Smooth muscle cell (in vitro differentiated cells): ENCODE measurements around the gene SLCO3A1. TPM values are rescaled to one million over a fixed set of nuclear protein-coding genes. Genes with fewer than 3 reads are reported as not detected.
A peak's percentile ranks its signal among the peaks of the same experiment; 100 is the strongest.
"Not testable (repeated sequence)": the region's sequence is repeated elsewhere in the genome, so short reads cannot be mapped to it uniquely, and the experiment has no call there.

ENCODE experiments used
- DNase-seq: peaks from one replicate; lab custom pipeline; 2025; ENCODE audit not compliant: unreplicated experiment; lab: John Stamatoyannopoulos, UW
- H2AFZ ChIP-seq: fragments of 200-600 bp; sonication (generic); 2 replicates; pipeline ENCODE4 v1.6.0; 2016; ENCODE audit warnings: antibody characterized with exemption, low read depth, mild to moderate bottlenecking
- H3F3A ChIP-seq: fragments of 200-600 bp; sonication (generic); 2 replicates; pipeline ENCODE4 v1.6.0; 2017; ENCODE audit warnings: antibody characterized with exemption, low read depth
- H3K27ac ChIP-seq: fragments of 200-600 bp; sonication (generic); 2 replicates; pipeline ENCODE4 v1.5.1; 2016; ENCODE audit warnings: low read depth, mild to moderate bottlenecking
- H3K27me3 ChIP-seq: fragments of 200-600 bp; sonication (generic); 2 replicates; pipeline ENCODE4 v1.6.1; 2016; ENCODE audit warnings: low read depth, mild to moderate bottlenecking
- H3K36me3 ChIP-seq: fragments of 200-600 bp; sonication (generic); 2 replicates; pipeline ENCODE4 v1.5.1; 2016; ENCODE audit warnings: low read depth
- H3K4me1 ChIP-seq: fragments of 200-600 bp; sonication (generic); 2 replicates; pipeline ENCODE4 v1.5.1; 2016; ENCODE audit warnings: low read depth
- H3K4me2 ChIP-seq: fragments of 200-600 bp; sonication (generic); 2 replicates; pipeline ENCODE4 v1.6.0; 2016; ENCODE audit warnings: mild to moderate bottlenecking
- H3K4me3 ChIP-seq: fragments of 200-600 bp; sonication (generic); 2 replicates; pipeline ENCODE4 v1.5.1; 2016; ENCODE audit warnings: mild to moderate bottlenecking
- H3K79me2 ChIP-seq: fragments of 200-600 bp; sonication (generic); 2 replicates; pipeline ENCODE4 v1.6.0; 2016; ENCODE audit warnings: low read depth, mild to moderate bottlenecking
- H3K9ac ChIP-seq: fragments of 200-600 bp; sonication (generic); 2 replicates; pipeline ENCODE4 v1.6.0; 2016; ENCODE audit warnings: low read depth
- H3K9me3 ChIP-seq: fragments of 200-600 bp; sonication (generic); replicated peaks from 2 replicates; pipeline ENCODE4 v1.5.1; 2016; ENCODE audit warnings: low read depth
- H4K20me1 ChIP-seq: fragments of 200-600 bp; sonication (generic); 2 replicates; pipeline ENCODE4 v1.6.0; 2016; ENCODE audit warnings: low read depth
- CTCF ChIP-seq: fragments of 200-600 bp; sonication (generic); IDR thresholded peaks from 2 replicates; pipeline ENCODE4 v1.5.1; 2017; ENCODE audit warnings: borderline replicate concordance, mild to moderate bottlenecking, antibody characterized with exemption; ENCODE audit not compliant: insufficient read depth, poor library complexity, severe bottlenecking
- WGBS: methylation state at CpG from one replicate; pipeline ENCODE4 v1.1.7; 2016; ENCODE audit warnings: low lambda C conversion rate; 5-methylcytosine and 5-hydroxymethylcytosine counted together
- polyA plus RNA-seq: library from polyadenylated mRNA; unstranded; fragments of >200 nt; fragmentation: Nextera tagmentation; extraction: Ambion mirVana; gene quantifications from 2 replicates; pipeline ENCODE4 v1.2.1, GENCODE V29; 2016
- total RNA-seq: library from RNA; depleted of rRNA; stranded (reverse); fragments of >200 nt; gene quantifications from 2 replicates; pipeline ENCODE4 v1.2.3, GENCODE V29; 2014

Gene SLCO3A1
- total and polyA plus RNA-seq, 2 experiments from 2014 or later = 1.3 to 12.6 TPM

- no peaks in the 10 kb centered on the region for H3K27me3 ChIP-seq
- TF ChIP-seq CTCF = no peak
- whole genome bisulfite sequencing = 90% methylated on average over 5 of the region's 5 CpGs
- no peak overlapping the region for H3K4me3 ChIP-seq
- H3K4me2 ChIP-seq = no peak overlapping the region
- H3K9ac ChIP-seq = no peak overlapping the region
- no peak for DNase-seq
- no peaks in the 10 kb centered on the region for H3F3A ChIP-seq
- no peaks in the 10 kb centered on the region for H3K36me3 ChIP-seq
- H3K9me3 ChIP-seq = no peaks in the 10 kb centered on the region
- no peaks in the 10 kb centered on the region for H3K4me1 ChIP-seq
- no peaks in the 10 kb centered on the region for H4K20me1 ChIP-seq
- no peak overlapping the region for H2AFZ ChIP-seq
- no peaks in the 10 kb centered on the region for H3K79me2 ChIP-seq
- H3K27ac ChIP-seq = no peak overlapping the region
Observed at GRCh38 chr15:92062505-92062904, 209.0 kb downstream of the SLCO3A1 start.

- H3K9me3 ChIP-seq = no peaks in the 10 kb centered on the region
- H3F3A ChIP-seq = no peaks in the 10 kb centered on the region
- H3K79me2 ChIP-seq = no peaks in the 10 kb centered on the region
- no peak for DNase-seq
- H3K4me1 ChIP-seq = peaks cover 3% of the 10 kb centered on the region
- H3K4me2 ChIP-seq = no peak overlapping the region
- 82% methylated on average over 7 of the region's 7 CpGs for WGBS
- no peak for TF ChIP-seq CTCF
- no peak overlapping the region for H3K9ac ChIP-seq
- no peak overlapping the region for H3K4me3 ChIP-seq
- no peak overlapping the region for H3K27ac ChIP-seq
- no peak overlapping the region for H2AFZ ChIP-seq
- H4K20me1 ChIP-seq = no peaks in the 10 kb centered on the region
- H3K27me3 ChIP-seq = no peaks in the 10 kb centered on the region
- no peaks in the 10 kb centered on the region for H3K36me3 ChIP-seq
Observed at GRCh38 chr15:92068121-92068520, 214.6 kb downstream of the SLCO3A1 start.

- no peaks in the 10 kb centered on the region for H3K9me3 ChIP-seq
- no peak for TF ChIP-seq CTCF
- no peak for DNase-seq
- no peak overlapping the region for H3K4me3 ChIP-seq
- peak overlapping the region; percentile 22 for H3K9ac ChIP-seq
- peak overlapping the region; percentile 67 for H3K27ac ChIP-seq
- no peaks in the 10 kb centered on the region for H3K27me3 ChIP-seq
- no peaks in the 10 kb centered on the region for H4K20me1 ChIP-seq
- H3K4me1 ChIP-seq = peaks cover 6% of the 10 kb centered on the region
- no peaks in the 10 kb centered on the region for H3K79me2 ChIP-seq
- H3K4me2 ChIP-seq = peak overlapping the region; percentile 71
- no peaks in the 10 kb centered on the region for H3K36me3 ChIP-seq
- WGBS = 66% methylated on average over 20 of the region's 20 CpGs
- peak overlapping the region; percentile 82 for H2AFZ ChIP-seq
- no peaks in the 10 kb centered on the region for H3F3A ChIP-seq
Observed at GRCh38 chr15:92069308-92070250, 216.1 kb downstream of the SLCO3A1 start.

GRCh38 chr15:92070251-92070650 is 216.7 kb downstream of the SLCO3A1 start:
- H3K4me3 ChIP-seq, H3K9me3 ChIP-seq, H3K79me2 ChIP-seq, H4K20me1 ChIP-seq, H3K27me3 ChIP-seq, DNase-seq, H3K36me3 ChIP-seq, H3F3A ChIP-seq, H3K9ac ChIP-seq, H3K4me1 ChIP-seq: not testable (repeated sequence)
- peak overlapping the region; percentile 71 for H3K4me2 ChIP-seq
- peak overlapping the region; percentile 82 for H2AFZ ChIP-seq
- 93% methylated on average over 8 of the region's 8 CpGs for WGBS
- peak overlapping the region; percentile 67 for H3K27ac ChIP-seq
